ENCODE measurements around the gene C16orf89.
A peak's percentile ranks its signal among the peaks of the same experiment; 100 is the strongest.

The C16orf89 gene

DNA sequence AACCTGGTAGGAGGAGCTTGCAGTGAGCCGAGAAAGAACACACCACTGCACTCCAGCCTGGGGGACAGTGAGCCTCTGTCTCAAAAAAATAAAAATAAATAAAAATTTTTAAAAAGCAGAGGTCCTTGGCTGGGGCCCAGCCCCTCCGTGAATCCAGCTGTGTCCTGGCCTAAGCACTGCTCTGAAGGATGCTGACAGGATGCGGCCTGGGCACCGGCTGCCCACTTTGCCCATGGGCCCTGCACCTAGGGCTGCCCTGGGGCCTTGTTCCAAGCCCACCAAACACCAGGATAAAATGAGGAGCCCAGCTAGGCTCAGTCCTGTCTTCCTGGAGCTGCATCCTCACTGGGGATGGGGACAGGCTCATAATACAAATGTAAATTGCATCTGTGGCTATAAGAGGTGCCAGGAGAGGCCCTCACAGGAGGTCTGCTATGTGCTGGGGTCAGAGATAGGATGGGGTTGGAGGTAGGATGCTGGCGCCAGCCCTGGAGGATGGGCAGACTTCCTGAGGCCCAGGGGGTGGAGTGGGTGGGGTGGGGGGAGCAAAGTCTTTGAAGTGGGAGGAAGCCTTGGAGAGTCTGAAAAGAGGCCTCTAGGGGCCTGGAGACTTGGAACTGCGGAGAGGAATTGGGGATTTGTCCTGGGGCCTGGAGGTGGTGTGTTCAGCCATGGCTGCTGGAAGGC lies 6.2 kb downstream of the C16orf89 start:
- Histone ChIP-seq H3K36me3 (no peaks in the 10 kb centered on the region), H3K27me3 (peaks cover 29% of the 10 kb centered on the region), H3K9me3 (no peaks in the 10 kb centered on the region; the same call in 1 of the 2 replicates), H3K4me1 (no peaks in the 10 kb centered on the region), H3K4me3 (ENCODE audit: low read depth, low read length) (no peak overlapping the region)
- TF ChIP-seq, protein P1, sequence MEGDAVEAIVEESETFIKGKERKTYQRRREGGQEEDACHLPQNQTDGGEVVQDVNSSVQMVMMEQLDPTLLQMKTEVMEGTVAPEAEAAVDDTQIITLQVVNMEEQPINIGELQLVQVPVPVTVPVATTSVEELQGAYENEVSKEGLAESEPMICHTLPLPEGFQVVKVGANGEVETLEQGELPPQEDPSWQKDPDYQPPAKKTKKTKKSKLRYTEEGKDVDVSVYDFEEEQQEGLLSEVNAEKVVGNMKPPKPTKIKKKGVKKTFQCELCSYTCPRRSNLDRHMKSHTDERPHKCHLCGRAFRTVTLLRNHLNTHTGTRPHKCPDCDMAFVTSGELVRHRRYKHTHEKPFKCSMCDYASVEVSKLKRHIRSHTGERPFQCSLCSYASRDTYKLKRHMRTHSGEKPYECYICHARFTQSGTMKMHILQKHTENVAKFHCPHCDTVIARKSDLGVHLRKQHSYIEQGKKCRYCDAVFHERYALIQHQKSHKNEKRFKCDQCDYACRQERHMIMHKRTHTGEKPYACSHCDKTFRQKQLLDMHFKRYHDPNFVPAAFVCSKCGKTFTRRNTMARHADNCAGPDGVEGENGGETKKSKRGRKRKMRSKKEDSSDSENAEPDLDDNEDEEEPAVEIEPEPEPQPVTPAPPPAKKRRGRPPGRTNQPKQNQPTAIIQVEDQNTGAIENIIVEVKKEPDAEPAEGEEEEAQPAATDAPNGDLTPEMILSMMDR (IDR thresholded peaks at IDR 0.05; ENCODE audit: low read depth, low read length): no peak
- no peak for DNase-seq

DNA sequence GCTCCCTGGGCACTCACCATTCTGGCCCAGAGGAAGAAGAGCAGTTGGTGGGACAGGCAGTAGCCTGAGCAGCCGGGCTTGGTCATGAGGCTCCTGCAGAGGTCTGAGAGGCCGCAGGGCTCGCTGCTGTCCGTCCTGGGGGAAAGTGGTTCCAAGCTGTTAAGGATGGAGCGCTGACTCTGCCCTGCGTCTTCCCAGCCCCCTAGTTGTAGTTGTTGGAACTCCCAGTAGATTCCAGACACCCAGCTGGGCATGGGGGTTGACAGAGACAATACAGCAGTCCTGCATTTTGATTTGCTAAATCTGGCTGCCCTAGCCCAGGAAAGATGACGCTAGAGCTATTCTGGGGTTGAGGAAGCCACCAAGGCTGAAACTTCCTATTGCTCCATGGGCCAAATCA lies 7.3 kb downstream of the C16orf89 start:
- Histone ChIP-seq H3K9me3 (no peaks in the 10 kb centered on the region; the same call in 1 of the 2 replicates), H3K4me1 (no peaks in the 10 kb centered on the region), H3K36me3 (no peaks in the 10 kb centered on the region), H3K4me3 (ENCODE audit: low read depth, low read length) (no peak overlapping the region), H3K27me3 (peaks cover 23% of the 10 kb centered on the region)
- TF ChIP-seq, protein P1 (IDR thresholded peaks at IDR 0.05; ENCODE audit: low read depth, low read length): peak; percentile 54
- DNase-seq: peak; percentile 46

DNA sequence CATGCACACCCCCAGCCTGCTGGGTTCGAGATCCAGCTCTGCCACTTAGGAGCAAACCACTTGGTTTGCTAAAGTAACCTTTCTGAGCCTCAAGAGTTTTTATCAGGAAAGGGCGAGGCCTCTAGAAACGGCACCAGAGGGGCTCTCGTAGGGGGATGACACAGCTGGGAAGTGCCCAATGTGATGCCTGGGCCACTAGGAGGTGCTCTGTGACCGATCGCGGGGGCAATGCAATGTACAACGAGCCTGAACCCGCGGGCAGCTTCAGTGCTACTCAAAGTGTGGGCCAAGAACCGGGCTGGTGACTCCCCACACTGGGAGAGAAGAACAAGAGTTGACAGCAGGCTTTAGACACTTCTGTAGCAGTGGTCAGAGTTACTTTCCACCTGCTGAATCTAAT lies 9.4 kb downstream of the C16orf89 start:
- H3K4me3 ChIP-seq (ENCODE audit: low read depth, low read length): no peak overlapping the region
- no peaks in the 10 kb centered on the region for H3K9me3 ChIP-seq
- DNase-seq: peak; percentile 66
- no peaks in the 10 kb centered on the region for H3K36me3 ChIP-seq
- peaks cover 10% of the 10 kb centered on the region for H3K27me3 ChIP-seq
- H3K4me1 ChIP-seq: no peaks in the 10 kb centered on the region
- TF ChIP-seq, protein P1 (IDR thresholded peaks at IDR 0.05; ENCODE audit: low read depth, low read length): peak; percentile 71

GRCh38 chr16:5054876-5055865 lies 10.6 kb downstream of the C16orf89 start:
- no peaks in the 10 kb centered on the region for H3K9me3 ChIP-seq
- H3K27me3 ChIP-seq: peaks cover 18% of the 10 kb centered on the region
- H3K4me1 ChIP-seq: no peaks in the 10 kb centered on the region
- H3K4me3 ChIP-seq (ENCODE audit: low read depth, low read length): no peak overlapping the region
- TF ChIP-seq, protein P1 (IDR thresholded peaks at IDR 0.05; ENCODE audit: low read depth, low read length): no peak
- DNase-seq: no peak
- no peaks in the 10 kb centered on the region for H3K36me3 ChIP-seq

DNA sequence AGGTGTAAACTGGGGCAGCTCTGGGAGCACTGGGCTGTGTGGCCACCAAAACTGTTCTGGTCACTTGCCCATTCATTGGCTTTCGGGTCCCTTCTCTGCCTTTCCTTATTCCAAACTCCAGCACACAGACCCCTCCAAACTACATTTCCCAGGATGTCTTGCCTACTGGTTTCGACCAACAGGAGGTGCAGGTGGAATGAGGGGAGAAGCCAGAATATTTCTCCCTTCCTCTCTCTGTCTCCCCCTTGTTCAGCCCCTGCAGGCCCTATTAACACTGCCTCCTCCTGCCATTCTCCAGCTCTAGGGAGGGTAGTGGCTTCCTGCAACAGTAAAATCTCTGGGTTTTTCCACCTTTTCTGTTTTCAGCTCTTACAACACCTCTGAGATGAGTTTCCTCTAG lies 18.8 kb downstream of the C16orf89 start:
- no peak for DNase-seq
- no peaks in the 10 kb centered on the region for H3K4me1 ChIP-seq
- H3K36me3 ChIP-seq: no peaks in the 10 kb centered on the region
- peaks cover 66% of the 10 kb centered on the region for H3K27me3 ChIP-seq
- no peak overlapping the region for H3K4me3 ChIP-seq (ENCODE audit: low read depth, low read length)
- H3K9me3 ChIP-seq: no peaks in the 10 kb centered on the region
- TF ChIP-seq, protein P1 (IDR thresholded peaks at IDR 0.05; ENCODE audit: low read depth, low read length): no peak

Measured in BE2C (cell line).